Natural killer cell (primary cell): Measurements from ENCODE around the gene CPSF6. TPM values are rescaled to one million over a fixed set of nuclear protein-coding genes. Genes with fewer than 3 reads are reported as not detected.
A peak's percentile ranks its signal among the peaks of the same experiment; 100 is the strongest.

Experiments used
- ATAC-seq, 3 donors: fragments of 150-1000 bp in 2 of 3; fragments of 200-7000 bp in 1 of 3; cut with Tn5 transposase; 1 replicate in 1 of 3; 2 replicates in 2 of 3; pipeline ENCODE4 v1.10.0; 2021; ENCODE audit warnings: mild to moderate bottlenecking in 2 of 3, moderate library complexity in 2 of 3
- DNase-seq, 2 donors: peaks; one replicate each; pipeline versions ENCODE4 v3.0.0 to v3.0.0-alpha.2; 2013 to 2021; ENCODE audit warnings: mixed read lengths in 1 of 2
- H3K27ac ChIP-seq: one replicate; pipeline ENCODE4 v1.5.1; 2013; ENCODE audit warnings: mild to moderate bottlenecking, low read length
- H3K27me3 ChIP-seq: one replicate; pipeline ENCODE4 v1.6.1; 2013; ENCODE audit warnings: low read length; ENCODE audit not compliant: control insufficient read depth, insufficient read depth
- H3K36me3 ChIP-seq: one replicate; pipeline ENCODE4 v1.6.1; 2013; ENCODE audit warnings: low read length; ENCODE audit not compliant: control insufficient read depth, insufficient read depth
- H3K4me1 ChIP-seq: one replicate; pipeline ENCODE4 v1.6.1; 2013; ENCODE audit warnings: low read length; ENCODE audit not compliant: control insufficient read depth, insufficient read depth
- H3K4me3 ChIP-seq: one replicate; pipeline ENCODE4 v1.5.1; 2013; ENCODE audit warnings: low read length
- H3K9me3 ChIP-seq: one replicate; pipeline ENCODE4 v1.6.1; 2013; ENCODE audit warnings: low read length; ENCODE audit not compliant: control insufficient read depth, insufficient read depth
- H3K27ac Mint-ChIP-seq, 2 donors: one replicate each; pipeline ENCODE4 v1.8.0; 2022; ENCODE audit warnings: mild to moderate bottlenecking in 2 of 2, mixed read lengths in 2 of 2, moderate library complexity in 1 of 2
- H3K27me3 Mint-ChIP-seq, 2 donors: one replicate each; pipeline ENCODE4 v1.8.0; 2022; ENCODE audit warnings: low read depth in 2 of 2, mixed read lengths in 2 of 2
- H3K36me3 Mint-ChIP-seq: one replicate; pipeline ENCODE4 v1.8.0; 2022; ENCODE audit warnings: mixed read lengths
- H3K4me1 Mint-ChIP-seq, 2 donors: one replicate each; pipeline ENCODE4 v1.8.0; 2022; ENCODE audit warnings: mixed read lengths in 2 of 2
- H3K4me3 Mint-ChIP-seq: one replicate; pipeline ENCODE4 v1.8.0; 2022; ENCODE audit warnings: mild to moderate bottlenecking, moderate library complexity, mixed read lengths
- H3K9me3 Mint-ChIP-seq, 2 donors: one replicate each; pipeline ENCODE4 v1.8.0; 2022; ENCODE audit warnings: mixed read lengths in 2 of 2
- CTCF ChIP-seq: fragments of 200-600 bp; IDR thresholded peaks from one replicate; pipeline ENCODE4 v1.8.0; 2022; ENCODE audit warnings: antibody characterized with exemption
- WGBS: methylation state at CpG from one replicate; pipeline ENCODE4 v1.1.7; 2013; ENCODE audit warnings: missing lambda C conversion rate; ENCODE audit not compliant: insufficient coverage; 5-methylcytosine and 5-hydroxymethylcytosine counted together
- intact Hi-C: fragments of 100-400 bp; cut with micrococcal nuclease; formaldehyde crosslinking; loops from one replicate; pipeline ENCODE4 v1.14.2; 2022
- total RNA-seq, 4 donors: library from RNA; stranded (reverse); fragments of 120-200 nt in 1 of 4; gene quantifications; one replicate each; pipeline versions ENCODE4 v1.2.3 to v1.2.4, GENCODE V29; 2013 to 2022

Gene CPSF6
- total RNA-seq, 3 donors from 2014 or later (not counting 1 experiment from before 2014, with no cell fraction given): 88.5 to 99.4 (median 95.4) TPM

DNA sequence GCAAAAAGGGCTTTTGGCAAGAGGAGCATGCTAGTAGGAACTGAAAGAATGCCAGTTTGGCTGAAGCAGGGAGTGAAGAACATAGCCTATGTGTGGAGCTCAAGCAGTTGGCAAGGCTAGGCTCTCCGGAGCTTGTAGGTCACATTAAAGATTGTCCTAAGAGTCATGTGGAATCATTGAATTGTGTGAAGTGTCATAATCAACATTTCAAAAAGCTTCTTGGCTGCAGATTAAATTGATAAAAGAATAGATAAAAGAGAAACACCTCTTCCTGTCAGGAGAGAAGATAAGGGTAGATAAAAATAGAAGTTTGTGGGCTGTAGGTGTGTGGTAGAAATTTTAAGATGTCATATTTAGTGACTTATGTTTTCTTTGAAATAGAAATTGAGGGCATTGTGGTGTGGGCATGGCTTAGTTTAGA is 36.1 kb downstream of the CPSF6 start:
- Mint-ChIP-seq H3K9me3 (no peaks in the 10 kb centered on the region), H3K4me3 (no peak overlapping the region), H3K27me3 (no peaks in the 10 kb centered on the region), H3K4me1 (peaks cover 7 to 17% of the 10 kb centered on the region in 2 donors), H3K27ac (peak overlapping the region; percentile 9 to 10), H3K36me3 (no peaks in the 10 kb centered on the region)
- intact Hi-C loops: no loop called here
- Histone ChIP-seq H3K4me3 (no peak overlapping the region), H3K9me3 (no peaks in the 10 kb centered on the region), H3K4me1 (no peaks in the 10 kb centered on the region), H3K36me3 (peaks cover 1% of the 10 kb centered on the region), H3K27ac (no peak overlapping the region), H3K27me3 (no peaks in the 10 kb centered on the region)
- 33% methylated on average over 1 of the region's 1 CpG for WGBS
- DNase-seq (peak in 1 of 2 donors; percentile 34), ATAC-seq (peak in 2 of 3 donors; percentile 37 to 58)
- TF ChIP-seq CTCF: no peak

- H3K27me3 Mint-ChIP-seq: peaks cover 0 to 9% of the 10 kb centered on the region in 2 donors
- H3K4me3 ChIP-seq: no peak overlapping the region
- no peak for DNase-seq
- no peaks in the 10 kb centered on the region for H3K36me3 ChIP-seq
- H3K36me3 Mint-ChIP-seq: no peaks in the 10 kb centered on the region
- H3K27ac ChIP-seq: no peak overlapping the region
- no peak overlapping the region for H3K4me3 Mint-ChIP-seq
- 95% methylated on average over 7 of the region's 8 CpGs for WGBS
- no peak for TF ChIP-seq CTCF
- H3K27me3 ChIP-seq: peaks cover 5% of the 10 kb centered on the region
- peaks cover 20 to 23% of the 10 kb centered on the region in 2 donors for H3K4me1 Mint-ChIP-seq
- ATAC-seq: no peak
- no peaks in the 10 kb centered on the region for H3K9me3 ChIP-seq
- peak overlapping the region; percentile 21 to 56 for H3K27ac Mint-ChIP-seq
- intact Hi-C loops: no loop called here
- peaks cover 2% of the 10 kb centered on the region for H3K4me1 ChIP-seq
- H3K9me3 Mint-ChIP-seq: no peaks in the 10 kb centered on the region
These were observed 39.7 kb downstream of the CPSF6 start for GRCh38 chr12:69278814-69279782.

DNA sequence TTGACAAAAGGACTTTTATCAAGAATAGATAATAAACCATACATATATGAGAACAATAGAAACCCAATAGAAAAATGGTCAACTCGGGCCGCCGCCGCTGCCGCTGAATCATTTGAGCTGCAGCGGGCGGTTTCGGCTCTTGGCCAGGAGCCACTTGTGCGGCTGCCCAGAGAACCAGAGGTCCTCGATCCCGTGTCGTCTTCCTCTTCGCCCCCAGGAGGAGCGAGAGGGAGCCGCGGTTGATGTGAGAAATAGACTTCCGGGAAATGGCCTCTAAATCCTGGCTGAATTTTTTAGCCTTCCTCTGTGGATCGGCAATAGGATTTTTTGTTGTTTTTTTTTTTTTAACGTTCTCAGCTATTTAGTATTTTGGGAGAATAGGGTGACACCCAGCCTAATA is 44.8 kb downstream of the CPSF6 start:
- no peak overlapping the region for H3K27ac ChIP-seq
- H3K9me3 ChIP-seq: no peaks in the 10 kb centered on the region
- intact Hi-C loops: no loop called here
- H3K4me1 ChIP-seq: peaks cover 4% of the 10 kb centered on the region
- no peak for TF ChIP-seq CTCF
- ATAC-seq (peak; percentile 48 to 69 (median 65)), DNase-seq (peak in 1 of 2 donors; percentile 53)
- Mint-ChIP-seq H3K4me1 (peaks cover 22 to 23% of the 10 kb centered on the region in 2 donors), H3K36me3 (no peaks in the 10 kb centered on the region), H3K27ac (no peak overlapping the region), H3K4me3 (peak overlapping the region; percentile 87), H3K9me3 (no peaks in the 10 kb centered on the region), H3K27me3 (peaks cover 11 to 26% of the 10 kb centered on the region in 2 donors)
- WGBS: under 1% methylated on average over 18 of the region's 19 CpGs
- no peaks in the 10 kb centered on the region for H3K36me3 ChIP-seq
- peak overlapping the region; percentile 7 for H3K4me3 ChIP-seq
- peaks cover 8% of the 10 kb centered on the region for H3K27me3 ChIP-seq
